ENCODE results near the gene TMEM163. TPM values are rescaled to one million over a fixed set of nuclear protein-coding genes. Genes with fewer than 3 reads are reported as not detected.
"Not testable (repeated sequence)": the region's sequence is repeated elsewhere in the genome, so short reads cannot be mapped to it uniquely, and the experiment has no call there.

TMEM163 gene
- total and polyA plus RNA-seq, 8 donors, result 0.58 to 16.7 (median 3.2) TPM; not detected in 1

DNA sequence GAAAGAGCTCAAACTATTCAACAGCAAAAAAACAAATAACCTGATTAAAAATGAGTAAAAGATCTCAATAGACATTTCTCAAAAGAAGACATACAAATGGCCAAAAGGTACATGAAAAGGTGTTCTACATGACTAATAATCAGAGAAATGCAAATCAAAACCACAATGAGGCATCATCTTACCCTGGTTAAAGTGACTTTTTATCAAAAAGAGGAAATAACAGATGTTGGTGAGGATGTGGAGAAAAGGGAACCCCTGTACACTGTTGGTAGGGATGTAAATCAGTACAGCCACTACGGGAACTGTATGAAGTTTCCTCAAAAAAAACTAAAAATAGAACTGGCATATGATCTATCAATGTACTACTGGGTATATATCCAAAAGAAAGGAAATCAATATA, 39.8 kb upstream of the TMEM163 start:
- H3K4me1 ChIP-seq, result no peaks in the 10 kb centered on the region
- H3K9me3 ChIP-seq, result peaks cover 0 to 4% (median 0%) of the 10 kb centered on the region in 4 donors
- H3K4me3 ChIP-seq, result no peak overlapping the region
- no peak overlapping the region for H3K27ac ChIP-seq
- intact Hi-C loops (cut with DNase I; ENCODE audit: low total_unique reads), result no loop called here
- 74 to 85% (median 78%) methylated on average over 1 of the region's 1 CpG for WGBS, 5 donors
- TF ChIP-seq POLR2AphosphoS5 (IDR thresholded peaks at IDR 0.05) (no peak), EP300 (IDR thresholded peaks at IDR 0.05) (no peak), POLR2A (IDR thresholded peaks at IDR 0.05) (no peak)
- TF ChIP-seq, protein P1, sequence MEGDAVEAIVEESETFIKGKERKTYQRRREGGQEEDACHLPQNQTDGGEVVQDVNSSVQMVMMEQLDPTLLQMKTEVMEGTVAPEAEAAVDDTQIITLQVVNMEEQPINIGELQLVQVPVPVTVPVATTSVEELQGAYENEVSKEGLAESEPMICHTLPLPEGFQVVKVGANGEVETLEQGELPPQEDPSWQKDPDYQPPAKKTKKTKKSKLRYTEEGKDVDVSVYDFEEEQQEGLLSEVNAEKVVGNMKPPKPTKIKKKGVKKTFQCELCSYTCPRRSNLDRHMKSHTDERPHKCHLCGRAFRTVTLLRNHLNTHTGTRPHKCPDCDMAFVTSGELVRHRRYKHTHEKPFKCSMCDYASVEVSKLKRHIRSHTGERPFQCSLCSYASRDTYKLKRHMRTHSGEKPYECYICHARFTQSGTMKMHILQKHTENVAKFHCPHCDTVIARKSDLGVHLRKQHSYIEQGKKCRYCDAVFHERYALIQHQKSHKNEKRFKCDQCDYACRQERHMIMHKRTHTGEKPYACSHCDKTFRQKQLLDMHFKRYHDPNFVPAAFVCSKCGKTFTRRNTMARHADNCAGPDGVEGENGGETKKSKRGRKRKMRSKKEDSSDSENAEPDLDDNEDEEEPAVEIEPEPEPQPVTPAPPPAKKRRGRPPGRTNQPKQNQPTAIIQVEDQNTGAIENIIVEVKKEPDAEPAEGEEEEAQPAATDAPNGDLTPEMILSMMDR (IDR thresholded peaks at IDR 0.05), result no peak
- no peaks in the 10 kb centered on the region for H3K27me3 ChIP-seq
- no peak for DNase-seq
- H3K36me3 ChIP-seq, result no peaks in the 10 kb centered on the region

DNA sequence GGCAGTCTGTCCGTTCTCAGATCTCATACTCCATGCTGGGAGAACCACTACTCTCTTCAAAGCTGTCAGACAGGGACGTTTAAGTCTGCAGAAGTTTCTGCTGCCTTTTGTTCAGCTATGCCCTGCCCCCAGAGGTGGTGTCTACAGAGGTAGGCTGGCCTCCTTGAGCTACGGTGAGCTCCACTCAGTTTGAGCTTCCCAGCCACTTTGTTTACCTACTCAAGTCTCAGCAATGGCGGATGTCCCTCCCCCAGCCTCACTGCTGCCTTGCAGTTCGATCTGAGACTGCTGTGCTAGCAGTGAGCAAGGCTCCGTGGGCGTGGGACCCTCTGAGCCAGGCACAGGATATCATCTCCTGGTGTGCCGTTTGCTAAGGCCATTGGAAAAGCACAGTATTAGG, 33.2 kb upstream of the TMEM163 start:
- DNase-seq; H3K4me3 ChIP-seq; H3K36me3 ChIP-seq; H3K27me3 ChIP-seq; H3K27ac ChIP-seq; H3K9me3 ChIP-seq; H3K4me1 ChIP-seq; intact Hi-C loops (cut with DNase I; ENCODE audit: low total_unique reads): not testable (repeated sequence)
- 24 to 55% (median 37%) methylated on average over 8 of the region's 8 CpGs for WGBS, 5 donors

DNA sequence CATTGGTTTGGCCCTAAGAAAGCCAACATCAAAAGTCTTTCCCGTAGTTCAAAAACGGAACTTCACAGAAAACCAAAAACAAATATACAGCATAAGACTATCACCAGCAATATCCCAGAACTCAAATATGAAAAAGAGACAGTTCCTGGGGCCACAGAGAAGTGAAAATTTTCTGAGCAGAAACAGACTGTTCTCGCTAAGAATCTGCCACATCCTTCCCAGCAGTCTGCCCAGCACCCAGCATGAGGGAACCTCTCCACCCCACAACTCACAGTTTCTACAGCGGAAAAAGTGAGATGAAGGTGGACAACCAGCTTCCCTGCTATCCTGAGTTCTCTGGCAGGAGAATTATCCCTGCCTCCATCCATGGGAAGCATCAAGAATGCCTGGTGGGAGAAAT, 26.7 kb upstream of the TMEM163 start:
- intact Hi-C loops (cut with DNase I; ENCODE audit: low total_unique reads), result no loop called here
- Histone ChIP-seq H3K4me3 (no peak overlapping the region), H3K4me1 (no peaks in the 10 kb centered on the region), H3K27ac (no peak overlapping the region), H3K36me3 (no peaks in the 10 kb centered on the region), H3K9me3 (no peaks in the 10 kb centered on the region), H3K27me3 (no peaks in the 10 kb centered on the region)
- DNase-seq, result no peak
- WGBS, 5 donors, result 76 to 84% (median 80%) methylated on average over 4 of the region's 4 CpGs
- TF ChIP-seq POLR2A (IDR thresholded peaks at IDR 0.05) (no peak), EP300 (IDR thresholded peaks at IDR 0.05) (no peak), POLR2AphosphoS5 (IDR thresholded peaks at IDR 0.05) (no peak)
- TF ChIP-seq, protein P1 (IDR thresholded peaks at IDR 0.05), result no peak

DNA sequence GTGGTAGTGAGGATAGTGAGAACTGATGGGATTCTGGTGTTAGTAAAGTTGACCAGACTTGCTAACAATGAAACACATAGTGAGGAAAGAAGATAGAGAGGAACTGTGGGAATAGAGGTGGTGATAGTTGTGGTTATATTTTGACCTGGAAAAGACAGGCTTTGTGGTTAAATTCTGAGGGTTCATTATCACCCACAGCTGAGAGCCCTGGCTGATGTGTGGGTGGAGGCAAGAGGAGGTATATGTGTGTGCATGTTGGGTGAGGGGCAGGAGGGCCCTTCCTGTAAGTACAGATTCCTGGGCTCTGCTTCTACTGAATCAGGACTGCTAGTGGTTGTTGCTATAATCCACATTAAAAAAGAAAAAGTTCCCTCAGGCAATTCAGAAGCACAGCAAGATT, 26.2 kb upstream of the TMEM163 start:
- H3K27me3 ChIP-seq, result no peaks in the 10 kb centered on the region
- TF ChIP-seq, protein P1 (IDR thresholded peaks at IDR 0.05), result no peak
- no peak for TF ChIP-seq POLR2AphosphoS5 (IDR thresholded peaks at IDR 0.05)
- no peak for TF ChIP-seq POLR2A (IDR thresholded peaks at IDR 0.05)
- no peak for TF ChIP-seq EP300 (IDR thresholded peaks at IDR 0.05)
- H3K4me1 ChIP-seq, result no peaks in the 10 kb centered on the region
- intact Hi-C loops (cut with DNase I; ENCODE audit: low total_unique reads), result no loop called here
- no peaks in the 10 kb centered on the region for H3K9me3 ChIP-seq
- H3K27ac ChIP-seq, result no peak overlapping the region
- H3K4me3 ChIP-seq, result no peak overlapping the region
- no peak for DNase-seq
- H3K36me3 ChIP-seq, result no peaks in the 10 kb centered on the region

DNA sequence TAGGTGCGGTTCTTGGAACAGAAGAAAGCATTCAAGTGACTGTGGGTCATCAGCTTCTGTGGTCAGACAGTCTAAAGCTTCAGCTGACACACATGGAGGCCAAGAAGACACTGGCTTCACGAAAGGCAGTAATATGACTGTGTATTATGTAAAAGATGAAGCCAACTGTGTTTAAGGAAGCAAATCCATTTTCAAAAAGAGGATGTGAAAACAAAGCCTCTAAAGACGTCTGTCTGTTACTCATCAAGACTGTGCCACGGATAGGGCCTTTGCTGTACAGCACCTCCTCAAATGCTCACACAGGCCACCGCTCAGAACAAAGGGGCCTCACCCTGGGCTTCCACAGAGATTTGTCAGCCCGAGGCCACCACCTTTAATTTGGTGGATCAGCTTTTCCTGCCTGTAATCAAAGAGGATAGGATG, 21.1 kb upstream of the TMEM163 start:
- H3K4me1 ChIP-seq, result no peaks in the 10 kb centered on the region
- intact Hi-C loops (cut with DNase I; ENCODE audit: low total_unique reads), result loop anchor here (10.0 kb wide), 1 partner anchor 155 kb away; no protein-coding TSS in a partner anchor
- H3K36me3 ChIP-seq, result no peaks in the 10 kb centered on the region
- TF ChIP-seq, protein P1 (IDR thresholded peaks at IDR 0.05), result no peak
- TF ChIP-seq POLR2A (IDR thresholded peaks at IDR 0.05) (no peak), EP300 (IDR thresholded peaks at IDR 0.05) (no peak), POLR2AphosphoS5 (IDR thresholded peaks at IDR 0.05) (no peak)
- H3K4me3 ChIP-seq, result no peak overlapping the region
- H3K27ac ChIP-seq, result peak overlapping the region in 1 of 5 donors; percentile 5
- H3K27me3 ChIP-seq, result peaks cover 0 to 4% (median 0%) of the 10 kb centered on the region in 3 donors
- H3K9me3 ChIP-seq, result no peaks in the 10 kb centered on the region
- peak in 1 of 2 donors; percentile 30 for DNase-seq
- WGBS, 5 donors, result 66 to 86% (median 72%) methylated on average over 6 of the region's 6 CpGs

Data from stomach (tissue), 9 donors.